GM21529 (cell line): Measurements from ENCODE around the gene KRTAP12-2.
"Not testable (repeated sequence)": the region's sequence is repeated elsewhere in the genome, so short reads cannot be mapped to it uniquely, and the experiment has no call there.

Source experiments
- ATAC-seq: cut with Tn5 transposase; IDR thresholded peaks from one replicate; pipeline ENCODE4 v1.9.1; 2021; ENCODE audit not compliant: unreplicated experiment

KRTAP12-2 gene

GRCh38 chr21:44702973-44703730 lies 36.4 kb upstream of the KRTAP12-2 start:
- no peak for ATAC-seq

GRCh38 chr21:44702111-44702972 lies 35.6 kb upstream of the KRTAP12-2 start:
- no peak for ATAC-seq

GRCh38 chr21:44701541-44701940 lies 34.8 kb upstream of the KRTAP12-2 start:
- ATAC-seq = no peak

GRCh38 chr21:44701023-44701400 lies 34.3 kb upstream of the KRTAP12-2 start:
- ATAC-seq = no peak

- no peak for ATAC-seq
These were observed 33.6 kb upstream of the KRTAP12-2 start for GRCh38 chr21:44700101-44701022.

- no peak for ATAC-seq
These were observed 32.8 kb upstream of the KRTAP12-2 start for GRCh38 chr21:44699502-44700001.

- ATAC-seq = no peak
These were observed 31.3 kb upstream of the KRTAP12-2 start for GRCh38 chr21:44697811-44698734.

- ATAC-seq = not testable (repeated sequence)
These were observed 30.6 kb upstream of the KRTAP12-2 start, which contains the start of gene KRTAP10-12 for GRCh38 chr21:44697172-44697810. KRTAP10-12 (plus strand) TSS chr21:44697172; CDS start chr21:44697202, 30 bp downstream.

- ATAC-seq = no peak
These were observed 29.8 kb upstream of the KRTAP12-2 start for GRCh38 chr21:44696572-44696971.

GRCh38 chr21:44695641-44696040 lies 28.9 kb upstream of the KRTAP12-2 start:
- ATAC-seq = no peak

- ATAC-seq = no peak
These were observed 28.5 kb upstream of the KRTAP12-2 start for GRCh38 chr21:44695184-44695583.

GRCh38 chr21:44694776-44695175 lies 28.0 kb upstream of the KRTAP12-2 start:
- ATAC-seq = no peak

GRCh38 chr21:44692798-44693512 lies 26.2 kb upstream of the KRTAP12-2 start:
- ATAC-seq = no peak

- ATAC-seq = no peak
These were observed 25.0 kb upstream of the KRTAP12-2 start for GRCh38 chr21:44691686-44692085.

- not testable (repeated sequence) for ATAC-seq
These were observed 23.0 kb upstream of the KRTAP12-2 start for GRCh38 chr21:44689740-44690139.

- no peak for ATAC-seq
These were observed 20.9 kb upstream of the KRTAP12-2 start for GRCh38 chr21:44687671-44688070.

- ATAC-seq = no peak
These were observed 20.3 kb upstream of the KRTAP12-2 start for GRCh38 chr21:44686843-44687561.
